Calu3 (cell line): Measurements from ENCODE around the gene GNB1L. TPM values are rescaled to one million over a fixed set of nuclear protein-coding genes. Genes with fewer than 3 reads are reported as not detected.

Experiments
- BruUV-seq: library from RNA; stranded (reverse); fragments of 400-500 nt; replicated peaks from 2 replicates; lab custom pipeline; 2021; lab: Mats Ljungman, UMichigan
- CTCF ChIA-PET: fragments of 300-600 bp; sonication (Branson Sonifier 250); formaldehyde crosslinking; loops from one replicate; lab custom pipeline; 2022; ENCODE audit warnings: antibody characterized with exemption; lab: Charles Lee
- DNase-seq: peaks from one replicate; pipeline ENCODE4 v3.0.0; 2022
- H3K27ac Mint-ChIP-seq: one replicate; pipeline ENCODE4 v1.8.0; 2022; ENCODE audit warnings: mixed read lengths; ENCODE audit not compliant: unreplicated experiment
- H3K27me3 Mint-ChIP-seq: one replicate; pipeline ENCODE4 v1.8.0; 2022; ENCODE audit warnings: mixed read lengths; ENCODE audit not compliant: unreplicated experiment
- H3K36me3 Mint-ChIP-seq: one replicate; pipeline ENCODE4 v1.8.0; 2022; ENCODE audit warnings: mild to moderate bottlenecking, moderate library complexity, mixed read lengths; ENCODE audit not compliant: insufficient read depth, unreplicated experiment
- H3K4me1 Mint-ChIP-seq: one replicate; pipeline ENCODE4 v1.8.0; 2022; ENCODE audit warnings: mild to moderate bottlenecking, low read depth, mixed read lengths; ENCODE audit not compliant: unreplicated experiment
- H3K4me3 Mint-ChIP-seq: one replicate; pipeline ENCODE4 v1.8.0; 2022; ENCODE audit warnings: mild to moderate bottlenecking, low read depth, moderate library complexity, mixed read lengths; ENCODE audit not compliant: unreplicated experiment
- H3K9me3 Mint-ChIP-seq: one replicate; pipeline ENCODE4 v1.8.0; 2022; ENCODE audit warnings: low read depth, mixed read lengths; ENCODE audit not compliant: unreplicated experiment
- intact Hi-C: fragments of 100-400 bp; cut with micrococcal nuclease; formaldehyde crosslinking; loops from one replicate; pipeline ENCODE4 v1.10.0; 2022; ENCODE audit not compliant: unreplicated experiment
- total RNA-seq: library from RNA; stranded (reverse); gene quantifications from 2 replicates; pipeline ENCODE4 v1.2.3, GENCODE V29; 2022
- TF ChIP-seq, protein P1 (sequence below): fragments of 200-600 bp; IDR thresholded peaks from one replicate; pipeline ENCODE4 v1.8.0; 2022; ENCODE audit warnings: antibody characterized with exemption; ENCODE audit not compliant: unreplicated experiment

GNB1L gene
- total RNA-seq, 1 experiment from 2014 or later, result 13.0 TPM

DNA sequence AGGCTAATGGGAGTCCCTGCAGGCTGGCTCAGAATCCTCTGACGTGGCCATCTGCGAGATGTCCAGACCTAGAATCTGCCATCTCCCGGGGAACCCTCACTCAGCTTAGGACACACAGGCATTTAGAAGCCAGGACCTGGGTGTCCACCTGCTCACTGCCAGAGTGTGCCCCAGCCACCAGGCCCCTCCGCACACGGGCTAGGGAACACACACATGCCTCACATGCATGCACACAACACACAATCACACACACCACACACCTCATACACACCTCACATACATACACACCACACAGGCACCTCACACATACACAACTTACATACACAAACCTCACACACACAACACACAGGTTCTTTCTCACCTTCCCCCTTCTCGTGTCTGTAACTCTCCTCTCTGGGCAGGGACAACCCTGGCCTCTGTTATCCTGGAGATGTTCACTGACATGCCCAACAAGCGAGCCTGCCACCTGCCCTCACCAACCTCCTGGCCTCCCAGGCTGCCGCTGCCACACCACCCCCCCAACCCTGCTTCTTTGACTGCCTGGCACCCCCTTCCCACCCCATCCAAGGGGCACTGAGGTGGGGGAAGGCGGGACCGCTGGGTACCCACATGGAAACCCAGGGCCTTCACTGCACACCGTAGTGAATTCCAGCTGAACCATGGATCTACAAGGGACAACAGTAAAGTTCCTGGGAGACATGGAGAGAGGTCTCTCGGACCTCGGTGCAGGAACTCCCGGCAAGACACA lies 38.1 kb downstream of the GNB1L start:
- intact Hi-C loops, result no loop called here
- TF ChIP-seq, protein P1, sequence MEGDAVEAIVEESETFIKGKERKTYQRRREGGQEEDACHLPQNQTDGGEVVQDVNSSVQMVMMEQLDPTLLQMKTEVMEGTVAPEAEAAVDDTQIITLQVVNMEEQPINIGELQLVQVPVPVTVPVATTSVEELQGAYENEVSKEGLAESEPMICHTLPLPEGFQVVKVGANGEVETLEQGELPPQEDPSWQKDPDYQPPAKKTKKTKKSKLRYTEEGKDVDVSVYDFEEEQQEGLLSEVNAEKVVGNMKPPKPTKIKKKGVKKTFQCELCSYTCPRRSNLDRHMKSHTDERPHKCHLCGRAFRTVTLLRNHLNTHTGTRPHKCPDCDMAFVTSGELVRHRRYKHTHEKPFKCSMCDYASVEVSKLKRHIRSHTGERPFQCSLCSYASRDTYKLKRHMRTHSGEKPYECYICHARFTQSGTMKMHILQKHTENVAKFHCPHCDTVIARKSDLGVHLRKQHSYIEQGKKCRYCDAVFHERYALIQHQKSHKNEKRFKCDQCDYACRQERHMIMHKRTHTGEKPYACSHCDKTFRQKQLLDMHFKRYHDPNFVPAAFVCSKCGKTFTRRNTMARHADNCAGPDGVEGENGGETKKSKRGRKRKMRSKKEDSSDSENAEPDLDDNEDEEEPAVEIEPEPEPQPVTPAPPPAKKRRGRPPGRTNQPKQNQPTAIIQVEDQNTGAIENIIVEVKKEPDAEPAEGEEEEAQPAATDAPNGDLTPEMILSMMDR, result no peak

DNA sequence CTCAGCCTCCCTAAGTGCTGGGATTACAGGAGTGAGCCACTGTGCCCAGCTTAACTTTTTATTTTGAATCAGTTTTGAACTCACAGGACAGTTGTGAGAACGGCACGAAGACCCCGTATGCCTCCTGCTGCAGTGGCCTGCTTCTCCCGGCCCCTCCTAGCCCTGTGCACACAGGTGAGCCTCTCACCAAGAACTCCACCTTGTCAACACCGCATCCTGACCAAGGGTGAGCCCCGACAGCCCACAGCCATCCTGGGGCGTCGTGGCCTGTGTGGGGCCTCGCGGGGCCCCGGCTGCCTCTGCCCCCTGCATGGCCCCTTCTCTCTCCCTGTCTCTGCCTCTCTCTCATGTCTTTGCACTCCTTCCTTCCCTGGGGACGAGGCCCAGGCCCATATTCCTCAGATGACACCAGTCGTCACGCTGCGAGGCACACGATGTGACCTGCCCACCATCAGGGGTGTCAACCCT lies 38.8 kb downstream of the GNB1L start:
- CTCF ChIA-PET, result no interaction called here
- no TSS peak for BruUV-seq
- Mint-ChIP-seq H3K27ac (no peak overlapping the region), H3K4me1 (no peaks in the 10 kb centered on the region), H3K36me3 (no peaks in the 10 kb centered on the region), H3K9me3 (no peaks in the 10 kb centered on the region), H3K4me3 (no peak overlapping the region), H3K27me3 (no peaks in the 10 kb centered on the region)
- intact Hi-C loops, result no loop called here
- TF ChIP-seq, protein P1, result no peak
- no peak for DNase-seq

More for the DNA sequence above, 38.1 kb downstream of the GNB1L start:
- Mint-ChIP-seq H3K27ac (no peak overlapping the region), H3K36me3 (no peaks in the 10 kb centered on the region), H3K4me3 (no peak overlapping the region), H3K27me3 (no peaks in the 10 kb centered on the region), H3K9me3 (no peaks in the 10 kb centered on the region), H3K4me1 (no peaks in the 10 kb centered on the region)
- no TSS peak for BruUV-seq
- no peak for DNase-seq
- CTCF ChIA-PET, result no interaction called here

DNA sequence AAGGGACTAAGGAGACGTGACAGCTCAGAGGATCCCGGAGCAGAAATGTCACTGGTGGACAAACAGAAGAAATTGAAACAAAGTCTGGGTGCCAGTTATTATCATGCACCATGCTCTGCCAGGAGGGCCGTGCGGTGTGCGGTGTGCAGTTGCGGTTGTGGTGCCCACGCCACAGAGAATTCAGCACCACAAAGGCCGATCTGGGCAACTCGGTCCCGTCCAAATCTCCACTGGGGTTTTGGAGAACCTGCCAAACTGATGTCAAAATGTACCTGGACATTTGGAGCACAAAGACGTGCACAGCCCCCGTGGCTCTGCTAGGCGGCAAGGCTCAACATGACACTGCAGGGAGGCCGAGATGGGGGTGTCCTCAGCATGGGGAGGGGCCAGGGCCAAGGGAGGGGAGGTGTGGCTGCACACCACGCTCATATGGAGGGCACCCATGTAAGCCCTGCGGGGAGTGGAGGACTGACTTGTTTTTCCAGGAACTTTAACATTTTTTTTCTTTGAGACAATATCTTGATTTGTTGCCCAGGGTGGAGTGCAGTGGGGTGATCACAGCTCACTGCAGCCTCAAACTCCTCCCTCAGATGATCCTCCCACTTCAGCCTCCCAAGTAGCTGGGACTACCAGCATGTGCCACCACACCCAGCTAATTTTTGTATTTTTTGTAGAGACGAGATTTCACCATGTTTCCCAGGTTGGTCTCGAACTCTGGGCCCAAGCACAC lies 39.4 kb downstream of the GNB1L start:
- no TSS peak for BruUV-seq
- no peak for DNase-seq
- TF ChIP-seq, protein P1, result no peak
- Mint-ChIP-seq H3K36me3 (no peaks in the 10 kb centered on the region), H3K9me3 (no peaks in the 10 kb centered on the region), H3K4me1 (no peaks in the 10 kb centered on the region), H3K27ac (no peak overlapping the region), H3K4me3 (no peak overlapping the region), H3K27me3 (no peaks in the 10 kb centered on the region)
- intact Hi-C loops, result no loop called here
- CTCF ChIA-PET, result no interaction called here

DNA sequence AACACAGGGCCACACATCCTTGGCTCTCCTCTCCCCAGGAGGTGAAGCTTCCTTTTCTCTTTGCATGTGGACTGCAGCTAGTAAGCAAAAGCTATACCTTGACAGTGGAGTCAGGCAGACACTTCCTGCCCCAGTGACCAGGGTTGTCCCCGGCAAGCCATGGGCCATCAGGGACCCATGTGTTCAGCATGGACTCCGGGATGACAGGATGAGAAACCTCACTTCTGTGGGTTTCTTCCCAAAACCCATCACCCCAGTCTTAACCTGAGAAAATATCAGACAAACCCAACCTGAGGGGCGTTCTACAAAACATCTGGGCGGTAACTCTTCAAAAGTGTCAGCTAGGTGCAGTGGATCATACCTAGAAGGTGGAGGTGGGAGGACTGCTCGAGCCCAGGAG lies 40.2 kb downstream of the GNB1L start:
- Mint-ChIP-seq H3K27ac (no peak overlapping the region), H3K9me3 (no peaks in the 10 kb centered on the region), H3K27me3 (no peaks in the 10 kb centered on the region), H3K4me3 (no peak overlapping the region), H3K36me3 (no peaks in the 10 kb centered on the region), H3K4me1 (no peaks in the 10 kb centered on the region)
- no TSS peak for BruUV-seq
- TF ChIP-seq, protein P1, result no peak
- CTCF ChIA-PET, result no interaction called here
- intact Hi-C loops, result no loop called here
- no peak for DNase-seq
